Upper lobe of left lung (tissue), 6 donors: Measurements from ENCODE around the gene ANKZF1. TPM values are rescaled to one million over a fixed set of nuclear protein-coding genes. Genes with fewer than 3 reads are reported as not detected.

Source experiments
- ATAC-seq, 2 donors: fragments of 200-7000 bp; cut with Tn5 transposase; one replicate each; pipeline ENCODE4 v1.9.1; 2022; ENCODE audit warnings: mild to moderate bottlenecking in 2 of 2, moderate library complexity in 2 of 2; ENCODE audit not compliant: low FRiP score in 2 of 2
- DNase-seq, 2 donors: peaks; one replicate each; pipeline ENCODE4 v3.0.0-alpha.2; 2019 to 2020
- H3K27ac ChIP-seq, 4 donors: fragments of 200-600 bp; sonication (generic); one replicate each; pipeline ENCODE4 v1.5.1; 2016 to 2019
- H3K27me3 ChIP-seq, 4 donors: fragments of 200-600 bp; sonication (generic); one replicate each; pipeline ENCODE4 v1.5.1; 2017 to 2019
- H3K36me3 ChIP-seq, 4 donors: fragments of 200-600 bp; sonication (generic); one replicate each; pipeline ENCODE4 v1.5.1; 2016 to 2019
- H3K4me1 ChIP-seq, 4 donors: fragments of 200-600 bp; sonication (generic); one replicate each; pipeline ENCODE4 v1.5.1; 2018 to 2019
- H3K4me3 ChIP-seq, 4 donors: fragments of 200-600 bp; sonication (generic); one replicate each; pipeline ENCODE4 v1.5.1; 2017 to 2019; ENCODE audit warnings: mild to moderate bottlenecking in 2 of 4, moderate library complexity in 1 of 4
- H3K9me3 ChIP-seq, 4 donors: fragments of 200-600 bp; sonication (generic); one replicate each; pipeline ENCODE4 v1.5.1; 2018 to 2019
- CTCF ChIP-seq, 6 experiments: fragments of 450-650 bp in 4 of 6; fragments of 200-600 bp in 2 of 6; sonication (generic) in 2 of 6; IDR thresholded peaks; one replicate each; pipeline ENCODE4 v1.5.1; 2016 to 2019; ENCODE audit warnings: antibody characterized with exemption in 6 of 6
- EP300 ChIP-seq, 4 donors: sonication (generic); formaldehyde crosslinking; IDR thresholded peaks; one replicate each; pipeline ENCODE4 v1.5.1; 2017; ENCODE audit warnings: antibody characterized with exemption in 4 of 4, control low read depth in 2 of 4
- POLR2A ChIP-seq, 4 donors: fragments of 450-650 bp; IDR thresholded peaks; one replicate each; pipeline ENCODE4 v1.5.1; 2016 to 2017; ENCODE audit warnings: antibody characterized with exemption in 4 of 4, mild to moderate bottlenecking in 2 of 4
- POLR2AphosphoS5 ChIP-seq, 2 donors: sonication (generic); formaldehyde crosslinking; IDR thresholded peaks; one replicate each; pipeline ENCODE4 v1.5.1; 2017; ENCODE audit warnings: antibody characterized with exemption in 2 of 2
- WGBS, 2 donors: methylation state at CpG; one replicate each; pipeline ENCODE4 v1.1.5; 2017 to 2018; 5-methylcytosine and 5-hydroxymethylcytosine counted together
- total RNA-seq, 6 donors: library from RNA; depleted of rRNA in 4 of 6; stranded (reverse); fragments of >200 nt in 4 of 6; gene quantifications; one replicate each; pipeline versions ENCODE4 v1.1.0 to v1.2.1, GENCODE V29; 2016 to 2021
- donor health status: DM: no; HTN: no; CAD: no; lungs with moderate emphysema.
- donor health status: DM: no; HTN: yes; CAD: no; lungs with severe emphysema.

The ANKZF1 gene
- total RNA-seq, 6 donors from 2014 or later: 26.0 to 339 (median 67.2) TPM

- Histone ChIP-seq H3K9me3 (no peaks in the 10 kb centered on the region), H3K4me1 (peaks cover 55 to 65% (median 56%) of the 10 kb centered on the region in 4 donors), H3K27ac (peak overlapping the region; percentile 91 to 96 (median 96)), H3K4me3 (peak overlapping the region; percentile 72 to 83 (median 79)), H3K36me3 (peaks cover 2 to 30% (median 10%) of the 10 kb centered on the region in 4 donors), H3K27me3 (no peaks in the 10 kb centered on the region)
- DNase-seq: no peak
- no peak for ATAC-seq
- TF ChIP-seq POLR2A (IDR thresholded peaks at IDR 0.05) (no peak), EP300 (IDR thresholded peaks at IDR 0.05) (no peak), POLR2AphosphoS5 (IDR thresholded peaks at IDR 0.05) (no peak), CTCF (IDR thresholded peaks at IDR 0.05) (no peak)
- 18 to 47% methylated on average over 5 to 10 of the region's 10 CpGs for WGBS, 2 donors
Observed at GRCh38 chr2:219245899-219246230, 16.3 kb downstream of the ANKZF1 start.

GRCh38 chr2:219246559-219246958 lies 17.0 kb downstream of the ANKZF1 start:
- WGBS, 2 donors: 93 to 96% methylated on average over 4 to 10 of the region's 10 CpGs
- ATAC-seq (no peak), DNase-seq (no peak)
- Histone ChIP-seq H3K4me3 (peak overlapping the region in 1 of 4 donors; percentile 82), H3K4me1 (peaks cover 57 to 72% (median 58%) of the 10 kb centered on the region in 4 donors), H3K27ac (peak overlapping the region; percentile 91 to 96 (median 96)), H3K27me3 (no peaks in the 10 kb centered on the region), H3K9me3 (no peaks in the 10 kb centered on the region), H3K36me3 (peaks cover 2 to 37% (median 11%) of the 10 kb centered on the region in 4 donors)
- no peak for TF ChIP-seq POLR2A (IDR thresholded peaks at IDR 0.05)
- no peak for TF ChIP-seq EP300 (IDR thresholded peaks at IDR 0.05)
- no peak for TF ChIP-seq CTCF (IDR thresholded peaks at IDR 0.05)
- TF ChIP-seq POLR2AphosphoS5 (IDR thresholded peaks at IDR 0.05): no peak

- peak overlapping the region; percentile 77 to 96 (median 96) for H3K27ac ChIP-seq
- peak overlapping the region in 2 of 4 donors; percentile 9 to 18 for H3K4me3 ChIP-seq
- ATAC-seq: no peak
- peaks cover 2 to 37% (median 11%) of the 10 kb centered on the region in 4 donors for H3K36me3 ChIP-seq
- no peaks in the 10 kb centered on the region for H3K27me3 ChIP-seq
- WGBS, 2 donors: 79 to 87% methylated on average over 16 to 17 of the region's 17 CpGs
- H3K4me1 ChIP-seq: peaks cover 61 to 86% (median 69%) of the 10 kb centered on the region in 4 donors
- no peak for TF ChIP-seq CTCF (IDR thresholded peaks at IDR 0.05)
- peak; percentile 70 to 74 for TF ChIP-seq POLR2AphosphoS5 (IDR thresholded peaks at IDR 0.05)
- DNase-seq: peak in 1 of 2 donors; percentile 58
- no peaks in the 10 kb centered on the region for H3K9me3 ChIP-seq
Observed at GRCh38 chr2:219247678-219248642, 18.4 kb downstream of the ANKZF1 start.

GRCh38 chr2:219248845-219249202 lies 19.2 kb downstream of the ANKZF1 start:
- Histone ChIP-seq H3K9me3 (no peaks in the 10 kb centered on the region), H3K36me3 (peaks cover 2 to 37% (median 11%) of the 10 kb centered on the region in 4 donors), H3K27me3 (no peaks in the 10 kb centered on the region), H3K4me3 (peak overlapping the region in 3 of 4 donors; percentile 12 to 31 (median 18)), H3K4me1 (peaks cover 70 to 95% (median 77%) of the 10 kb centered on the region in 4 donors), H3K27ac (peak overlapping the region; percentile 77 to 96 (median 96))
- DNase-seq: no peak
- ATAC-seq: no peak
- TF ChIP-seq POLR2A (IDR thresholded peaks at IDR 0.05): no peak
- TF ChIP-seq POLR2AphosphoS5 (IDR thresholded peaks at IDR 0.05): no peak
- TF ChIP-seq CTCF (IDR thresholded peaks at IDR 0.05): no peak
- no peak for TF ChIP-seq EP300 (IDR thresholded peaks at IDR 0.05)
- 66 to 74% methylated on average over 2 of the region's 2 CpGs for WGBS, 2 donors
